ENCODE data around the gene NANOS3.
A peak's percentile ranks its signal among the peaks of the same experiment; 100 is the strongest.

DNA sequence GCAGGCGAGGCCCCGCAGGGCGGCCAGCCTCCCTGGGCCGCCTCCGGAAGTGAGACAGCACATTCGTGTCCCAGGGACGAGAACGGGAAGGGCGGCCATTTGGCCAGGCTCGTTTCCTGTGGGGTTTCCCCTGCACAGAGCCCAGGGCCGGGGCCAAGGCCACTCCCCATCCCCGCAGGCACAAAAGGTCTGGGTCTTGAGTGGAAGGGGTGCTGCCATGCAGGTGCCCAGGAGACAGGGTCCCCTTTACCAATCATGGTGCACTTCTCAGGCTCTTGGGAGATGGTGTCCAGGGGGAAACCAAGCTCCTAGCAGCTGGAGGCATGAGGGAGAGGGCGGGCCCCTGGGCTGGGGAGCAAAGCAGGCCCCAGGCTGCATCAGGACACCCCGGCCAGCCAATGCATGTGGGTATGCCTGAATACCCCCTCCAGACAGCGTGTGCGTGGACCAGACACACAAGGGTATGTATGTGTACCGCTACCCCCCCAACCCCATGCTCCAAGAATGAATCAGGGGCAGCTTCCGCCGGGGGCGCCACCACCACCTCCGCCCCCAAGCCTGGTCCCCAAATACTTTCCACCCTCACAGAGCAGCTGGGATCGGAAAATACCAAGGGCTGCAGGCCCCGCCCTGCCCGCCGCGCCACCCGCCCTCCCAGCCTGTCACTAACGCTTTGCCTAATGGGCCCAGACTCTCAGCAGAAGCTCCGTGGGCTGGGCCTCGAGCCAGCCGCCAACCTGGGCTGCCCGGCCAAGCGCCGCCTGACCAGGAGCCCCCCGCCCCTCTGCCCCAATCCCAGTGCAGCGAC, 37.6 kb upstream of the NANOS3 start:
- TF ChIP-seq CTCF (IDR thresholded peaks at IDR 0.05) = no peak
- TF ChIP-seq POLR2A (IDR thresholded peaks at IDR 0.05) = peak; percentile 21 to 45
